Panc1 (cell line): ENCODE measurements around the gene TMOD3. TPM values are rescaled to one million over a fixed set of nuclear protein-coding genes. Genes with fewer than 3 reads are reported as not detected.

Experiments
- ATAC-seq: fragments of 200-7000 bp; cut with Tn5 transposase; 2 replicates; pipeline ENCODE4 v1.9.1; 2020; ENCODE audit warnings: mild to moderate bottlenecking, moderate library complexity
- BruUV-seq: library from RNA; stranded (reverse); fragments of 400-500 nt; replicated peaks from 2 replicates; lab custom pipeline; 2021; lab: Mats Ljungman, UMichigan
- CTCF ChIA-PET: fragments of 300-600 bp; sonication (Branson Sonifier 250); formaldehyde crosslinking; loops from one replicate; lab custom pipeline; 2022; ENCODE audit warnings: antibody characterized with exemption; lab: Charles Lee
- POLR2A ChIA-PET: fragments of 300-600 bp; sonication (Branson Sonifier 250); formaldehyde crosslinking; loops from one replicate; lab custom pipeline; 2022; ENCODE audit warnings: antibody characterized with exemption; lab: Charles Lee
- DNase-seq: peaks from one replicate; pipeline ENCODE4 v3.0.0-alpha.2; 2010; ENCODE audit warnings: low read depth, low spot score
- H3K27ac ChIP-seq: 2 replicates; pipeline ENCODE4 v1.5.1; 2011; ENCODE audit warnings: mild to moderate bottlenecking, low read length, inconsistent platforms
- H3K27me3 ChIP-seq: fragments of 200-500 bp; sonication (Bioruptor generic); 2 replicates; pipeline ENCODE4 v1.6.0; 2014; ENCODE audit warnings: low read length, inconsistent platforms; ENCODE audit not compliant: control insufficient read depth, insufficient read depth
- H3K36me3 ChIP-seq: fragments of 200-500 bp; sonication (Bioruptor generic); 2 replicates; pipeline ENCODE4 v1.5.1; 2014; ENCODE audit warnings: inconsistent platforms, mild to moderate bottlenecking, low read length, moderate library complexity; ENCODE audit not compliant: control insufficient read depth, insufficient read depth
- H3K4me1 ChIP-seq: 2 replicates; pipeline ENCODE4 v1.5.1; 2011; ENCODE audit warnings: inconsistent platforms, mild to moderate bottlenecking, low read length, moderate library complexity; ENCODE audit not compliant: control insufficient read depth, insufficient read depth
- H3K4me3 ChIP-seq, 2 experiments: 2 replicates each; pipeline ENCODE4 v1.5.1; 2011 to 2012; ENCODE audit warnings: low read depth in 2 of 2, low read length in 2 of 2, mild to moderate bottlenecking in 2 of 2, inconsistent platforms in 1 of 2, moderate library complexity in 1 of 2
- H3K9me3 ChIP-seq: fragments of 200-500 bp; sonication (Bioruptor generic); 2 replicates; pipeline ENCODE4 v1.5.1; 2014; ENCODE audit warnings: low read depth, mild to moderate bottlenecking, inconsistent platforms, low read length, moderate library complexity; ENCODE audit not compliant: control insufficient read depth, insufficient read depth
- CTCF ChIP-seq: fragments of 450-650 bp; IDR thresholded peaks from 2 replicates; pipeline ENCODE4 v1.5.1; 2017; ENCODE audit warnings: mild to moderate bottlenecking
- POLR2AphosphoS5 ChIP-seq: IDR thresholded peaks from 2 replicates; pipeline ENCODE4 v1.6.1; 2012; ENCODE audit warnings: mild to moderate bottlenecking, low read depth, low read length, moderate library complexity
- REST ChIP-seq, 2 experiments: IDR thresholded peaks; 2 replicates each; pipeline ENCODE4 v1.6.1; 2011 to 2012; ENCODE audit warnings: low read depth in 2 of 2, control low read depth in 1 of 2, low read length in 1 of 2, mild to moderate bottlenecking in 1 of 2, moderate library complexity in 1 of 2; ENCODE audit not compliant: insufficient read depth in 1 of 2
- SIN3A ChIP-seq: IDR thresholded peaks from 2 replicates; pipeline ENCODE4 v1.6.1; 2012; ENCODE audit warnings: low read depth, mild to moderate bottlenecking, low read length, moderate library complexity, borderline replicate concordance; ENCODE audit not compliant: insufficient read depth
- TCF7L2 ChIP-seq: IDR thresholded peaks from 2 replicates; pipeline ENCODE4 v1.6.1; 2011; ENCODE audit warnings: mild to moderate bottlenecking, low read depth, low read length, inconsistent platforms
- in situ Hi-C: cut with HindIII; loops from 2 replicates; pipeline ENCODE4 v1.10.0; 2016; ENCODE audit warnings: low sequenced_read_pairs, low pct_unique_long_range_greater_than_20kb
- intact Hi-C: fragments of 100-400 bp; cut with micrococcal nuclease; formaldehyde crosslinking; loops from one replicate; pipeline ENCODE4 v1.10.0; 2022; ENCODE audit not compliant: unreplicated experiment
- total RNA-seq: library from RNA; stranded (reverse); gene quantifications from one replicate; pipeline ENCODE4 v1.2.1, GENCODE V29; 2021; ENCODE audit not compliant: unreplicated experiment

TMOD3 gene
- total RNA-seq, 1 experiment from 2014 or later = 53.4 TPM

GRCh38 chr15:51828621-51829375, 655 bp upstream of the TMOD3 start:
- in situ Hi-C loops = no loop called here
- no peak for DNase-seq
- no peak overlapping the region for H3K27ac ChIP-seq
- H3K9me3 ChIP-seq = no peaks in the 10 kb centered on the region
- peaks cover 11% of the 10 kb centered on the region; the same call in 1 of the 2 replicates for H3K4me1 ChIP-seq
- H3K27me3 ChIP-seq = no peaks in the 10 kb centered on the region
- no peak for ATAC-seq
- no TSS peak for BruUV-seq
- intact Hi-C loops = no loop called here
- CTCF ChIA-PET = no interaction called here
- POLR2A ChIA-PET = interaction anchor here (0.7 kb wide), 1 partner anchor 16 kb away, joined by 3 read pairs; no protein-coding TSS in a partner anchor
- H3K36me3 ChIP-seq = no peaks in the 10 kb centered on the region; the same call in 1 of the 2 replicates
- TF ChIP-seq POLR2AphosphoS5 (no peak), CTCF (no peak), TCF7L2 (no peak), REST (IDR thresholded peaks at IDR 0.05; ENCODE audit: insufficient read depth in 1 of 2, low read depth in 2 of 2, low read length in 1 of 2) (no peak), SIN3A (no peak)
- H3K4me3 ChIP-seq = no peak overlapping the region

GRCh38 chr15:51830276-51830806, 888 bp downstream of the TMOD3 start:
- peak overlapping the region; percentile 84 for H3K27ac ChIP-seq
- in situ Hi-C loops (no loop called here), intact Hi-C loops (no loop called here)
- ChIA-PET CTCF (no interaction called here), POLR2A (interaction anchor here (0.6 kb wide), 1 partner anchor 219 kb away, joined by 4 read pairs; no protein-coding TSS in a partner anchor)
- H3K4me1 ChIP-seq = peaks cover 18% of the 10 kb centered on the region; the same call in 1 of the 2 replicates
- BruUV-seq = no TSS peak
- no peaks in the 10 kb centered on the region for H3K9me3 ChIP-seq
- DNase-seq (no peak), ATAC-seq (no peak)
- TF ChIP-seq SIN3A = no peak
- no peak for TF ChIP-seq CTCF
- TF ChIP-seq TCF7L2 = peak; percentile 36; the same call in 1 of the 2 replicates
- no peak for TF ChIP-seq POLR2AphosphoS5
- peak overlapping the region; percentile 87 to 94 for H3K4me3 ChIP-seq
- no peaks in the 10 kb centered on the region for H3K27me3 ChIP-seq
- H3K36me3 ChIP-seq = no peaks in the 10 kb centered on the region; the same call in 1 of the 2 replicates
